ENCODE measurements around the gene TRAPPC3L. TPM values are rescaled to one million over a fixed set of nuclear protein-coding genes. Genes with fewer than 3 reads are reported as not detected.

Gene TRAPPC3L
- total RNA-seq, 2 donors from 2014 or later, result not detected

GRCh38 chr6:116562019-116562403, 16.5 kb upstream of the TRAPPC3L start:
- intact Hi-C loops (cut with DNase I), result no loop called here

DNA sequence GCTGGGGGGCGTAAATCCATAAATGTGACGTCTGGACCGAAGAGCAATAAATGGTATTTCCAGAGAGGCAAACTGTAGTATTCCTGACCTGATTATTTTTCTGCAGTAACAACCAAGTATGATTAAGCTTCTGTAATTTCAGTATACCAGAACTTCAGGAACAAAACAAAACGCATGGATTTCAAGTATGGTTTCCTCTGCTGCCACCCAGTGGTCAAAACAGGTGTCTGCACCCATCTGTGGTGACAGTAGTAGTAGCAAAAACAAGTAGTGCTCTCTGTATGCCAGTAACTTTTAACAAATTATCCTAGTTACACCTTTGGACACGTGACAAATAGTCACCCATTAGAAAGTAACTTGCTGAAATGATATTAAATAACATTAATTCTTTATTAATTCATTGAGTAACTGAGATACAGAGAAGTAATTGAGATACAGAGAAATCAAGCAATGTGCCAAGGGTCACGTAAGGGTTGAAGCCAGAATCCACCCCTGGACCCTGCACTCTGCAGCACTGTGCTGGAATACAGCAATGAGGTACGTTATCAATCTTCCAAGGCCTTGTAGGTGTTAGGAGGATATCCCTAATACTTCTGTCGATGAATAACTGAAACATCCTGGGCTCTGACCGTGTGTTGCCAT, 16.0 kb upstream of the TRAPPC3L start:
- no peak overlapping the region for H3K27ac ChIP-seq
- WGBS, 2 donors, result 34 to 36% methylated on average over 9 of the region's 9 CpGs
- H3K4me1 ChIP-seq, result peaks cover 5% of the 10 kb centered on the region
- H3K36me3 ChIP-seq (replicated peaks in 1 of 2; ENCODE audit: insufficient read depth in 1 of 2, low read depth in 2 of 2), result no peaks in the 10 kb centered on the region
- no peaks in the 10 kb centered on the region for H3K9me3 ChIP-seq
- intact Hi-C loops (cut with DNase I), result no loop called here
- H3K4me3 ChIP-seq, result no peak overlapping the region
- peak; percentile 76 to 87 (median 78) for DNase-seq
- H3K27me3 ChIP-seq, result peaks cover 0 to 3% of the 10 kb centered on the region in 2 donors
- TF ChIP-seq, protein P1, sequence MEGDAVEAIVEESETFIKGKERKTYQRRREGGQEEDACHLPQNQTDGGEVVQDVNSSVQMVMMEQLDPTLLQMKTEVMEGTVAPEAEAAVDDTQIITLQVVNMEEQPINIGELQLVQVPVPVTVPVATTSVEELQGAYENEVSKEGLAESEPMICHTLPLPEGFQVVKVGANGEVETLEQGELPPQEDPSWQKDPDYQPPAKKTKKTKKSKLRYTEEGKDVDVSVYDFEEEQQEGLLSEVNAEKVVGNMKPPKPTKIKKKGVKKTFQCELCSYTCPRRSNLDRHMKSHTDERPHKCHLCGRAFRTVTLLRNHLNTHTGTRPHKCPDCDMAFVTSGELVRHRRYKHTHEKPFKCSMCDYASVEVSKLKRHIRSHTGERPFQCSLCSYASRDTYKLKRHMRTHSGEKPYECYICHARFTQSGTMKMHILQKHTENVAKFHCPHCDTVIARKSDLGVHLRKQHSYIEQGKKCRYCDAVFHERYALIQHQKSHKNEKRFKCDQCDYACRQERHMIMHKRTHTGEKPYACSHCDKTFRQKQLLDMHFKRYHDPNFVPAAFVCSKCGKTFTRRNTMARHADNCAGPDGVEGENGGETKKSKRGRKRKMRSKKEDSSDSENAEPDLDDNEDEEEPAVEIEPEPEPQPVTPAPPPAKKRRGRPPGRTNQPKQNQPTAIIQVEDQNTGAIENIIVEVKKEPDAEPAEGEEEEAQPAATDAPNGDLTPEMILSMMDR (IDR thresholded peaks at IDR 0.05), result peak; percentile 81 to 95 (median 83)
- no peak for TF ChIP-seq POLR2A (IDR thresholded peaks at IDR 0.05)
- peak; percentile 85 for ATAC-seq

More at GRCh38 chr6:116562019-116562403, 16.5 kb upstream of the TRAPPC3L start:
- Histone ChIP-seq H3K36me3 (replicated peaks in 1 of 2; ENCODE audit: insufficient read depth in 1 of 2, low read depth in 2 of 2) (no peaks in the 10 kb centered on the region), H3K9me3 (no peaks in the 10 kb centered on the region), H3K27me3 (peaks cover 0 to 3% of the 10 kb centered on the region in 2 donors), H3K27ac (no peak overlapping the region), H3K4me1 (peaks cover 5% of the 10 kb centered on the region), H3K4me3 (no peak overlapping the region)
- 86 to 89% methylated on average over 4 of the region's 4 CpGs for whole genome bisulfite sequencing, 2 donors
- peak in 1 of 4 donors; percentile 16 for DNase-seq
- no peak for TF ChIP-seq POLR2A (IDR thresholded peaks at IDR 0.05)
- TF ChIP-seq, protein P1 (IDR thresholded peaks at IDR 0.05), result no peak
- no peak for ATAC-seq

GRCh38 chr6:116560130-116560529, 14.6 kb upstream of the TRAPPC3L start:
- intact Hi-C loops (cut with DNase I), result no loop called here

DNA sequence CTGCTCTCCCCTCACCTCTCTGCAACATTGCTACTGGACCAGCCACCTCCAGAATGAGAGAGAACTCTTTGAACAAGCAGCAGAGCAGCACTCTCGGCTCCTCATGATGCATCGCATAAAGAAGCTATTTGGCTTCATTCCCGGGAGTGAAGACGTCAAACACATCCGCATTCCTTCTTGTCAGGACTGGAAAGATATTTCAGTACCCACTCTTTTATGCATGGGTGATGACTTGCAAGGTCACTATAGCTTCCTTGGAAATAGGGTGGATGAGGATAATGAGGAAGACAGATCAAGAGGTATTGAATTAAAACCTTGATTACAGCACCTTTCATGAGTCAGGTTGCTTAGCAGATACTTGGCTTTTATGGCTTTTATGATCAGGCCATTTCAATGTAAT, 12.4 kb upstream of the TRAPPC3L start:
- WGBS, 2 donors, result 16 to 22% methylated on average over 5 of the region's 5 CpGs
- Histone ChIP-seq H3K27ac (no peak overlapping the region), H3K9me3 (no peaks in the 10 kb centered on the region), H3K4me1 (no peaks in the 10 kb centered on the region), H3K4me3 (no peak overlapping the region), H3K27me3 (no peaks in the 10 kb centered on the region), H3K36me3 (replicated peaks in 1 of 2; ENCODE audit: insufficient read depth in 1 of 2, low read depth in 2 of 2) (no peaks in the 10 kb centered on the region)
- TF ChIP-seq POLR2A (IDR thresholded peaks at IDR 0.05), result no peak
- TF ChIP-seq, protein P1 (IDR thresholded peaks at IDR 0.05), result no peak
- DNase-seq (peak in 1 of 4 donors; percentile 14), ATAC-seq (no peak)
- intact Hi-C loops (cut with DNase I), result no loop called here

More at GRCh38 chr6:116560130-116560529, 14.6 kb upstream of the TRAPPC3L start:
- no peak for ATAC-seq
- H3K4me1 ChIP-seq, result peaks cover 5% of the 10 kb centered on the region
- 69 to 71% methylated on average over 2 of the region's 2 CpGs for WGBS, 2 donors
- H3K27ac ChIP-seq, result no peak overlapping the region
- H3K9me3 ChIP-seq, result no peaks in the 10 kb centered on the region
- H3K36me3 ChIP-seq (replicated peaks in 1 of 2; ENCODE audit: insufficient read depth in 1 of 2, low read depth in 2 of 2), result no peaks in the 10 kb centered on the region
- DNase-seq, result no peak
- no peak overlapping the region for H3K4me3 ChIP-seq
- TF ChIP-seq POLR2A (IDR thresholded peaks at IDR 0.05), result no peak
- TF ChIP-seq, protein P1 (IDR thresholded peaks at IDR 0.05), result no peak
- peaks cover 0 to under 1% of the 10 kb centered on the region in 2 donors for H3K27me3 ChIP-seq

All from body of pancreas (tissue), 4 donors.